Subcutaneous adipose tissue (tissue), 4 donors: ENCODE data around the gene DTNA. TPM values are rescaled to one million over a fixed set of nuclear protein-coding genes. Genes with fewer than 3 reads are reported as not detected.

Source experiments
- CTCF ChIP-seq: fragments of 450-650 bp; IDR thresholded peaks from one replicate; pipeline ENCODE4 v1.5.1; 2016; ENCODE audit warnings: low read depth, mild to moderate bottlenecking, control low read depth, antibody characterized with exemption, moderate library complexity
- total RNA-seq, 4 donors: library from RNA; depleted of rRNA; stranded (reverse); fragments of >200 nt; gene quantifications; one replicate each; pipeline ENCODE4 v1.1.0, GENCODE V29; 2016

Gene DTNA
- total RNA-seq, 4 donors from 2014 or later, result 16.0 to 38.8 (median 25.3) TPM

- TF ChIP-seq CTCF, result no peak
Measured at GRCh38 chr18:34787931-34788532, 77.9 kb downstream of the DTNA start.

- no peak for TF ChIP-seq CTCF
Measured at GRCh38 chr18:34789768-34790344, 79.8 kb downstream of the DTNA start.

GRCh38 chr18:34794348-34794747 lies 84.2 kb downstream of the DTNA start:
- no peak for TF ChIP-seq CTCF

- TF ChIP-seq CTCF, result no peak
Measured at GRCh38 chr18:34795070-34795732, 85.1 kb downstream of the DTNA start.

GRCh38 chr18:34796035-34796657 lies 86.0 kb downstream of the DTNA start:
- no peak for TF ChIP-seq CTCF

- TF ChIP-seq CTCF, result no peak
Measured at GRCh38 chr18:34799291-34799690, 89.2 kb downstream of the DTNA start.

- TF ChIP-seq CTCF, result no peak
Measured at GRCh38 chr18:34800381-34800780, 90.3 kb downstream of the DTNA start.
